ENCODE results near the gene KIF7. TPM values are rescaled to one million over a fixed set of nuclear protein-coding genes. Genes with fewer than 3 reads are reported as not detected.

Gene KIF7
- total RNA-seq, 1 experiment from 2014 or later = 6.4 TPM

- no peak for DNase-seq (ENCODE audit: low read depth)
Measured at GRCh38 chr15:89669309-89669865, 14.1 kb upstream of the KIF7 start.

- DNase-seq (ENCODE audit: low read depth) = no peak
Measured at GRCh38 chr15:89668171-89668570, 12.9 kb upstream of the KIF7 start.

- DNase-seq (ENCODE audit: low read depth) = no peak
Measured at GRCh38 chr15:89667706-89667960, 12.4 kb upstream of the KIF7 start.

- no peak for DNase-seq (ENCODE audit: low read depth)
Measured at GRCh38 chr15:89666858-89667705, 11.8 kb upstream of the KIF7 start.

DNA sequence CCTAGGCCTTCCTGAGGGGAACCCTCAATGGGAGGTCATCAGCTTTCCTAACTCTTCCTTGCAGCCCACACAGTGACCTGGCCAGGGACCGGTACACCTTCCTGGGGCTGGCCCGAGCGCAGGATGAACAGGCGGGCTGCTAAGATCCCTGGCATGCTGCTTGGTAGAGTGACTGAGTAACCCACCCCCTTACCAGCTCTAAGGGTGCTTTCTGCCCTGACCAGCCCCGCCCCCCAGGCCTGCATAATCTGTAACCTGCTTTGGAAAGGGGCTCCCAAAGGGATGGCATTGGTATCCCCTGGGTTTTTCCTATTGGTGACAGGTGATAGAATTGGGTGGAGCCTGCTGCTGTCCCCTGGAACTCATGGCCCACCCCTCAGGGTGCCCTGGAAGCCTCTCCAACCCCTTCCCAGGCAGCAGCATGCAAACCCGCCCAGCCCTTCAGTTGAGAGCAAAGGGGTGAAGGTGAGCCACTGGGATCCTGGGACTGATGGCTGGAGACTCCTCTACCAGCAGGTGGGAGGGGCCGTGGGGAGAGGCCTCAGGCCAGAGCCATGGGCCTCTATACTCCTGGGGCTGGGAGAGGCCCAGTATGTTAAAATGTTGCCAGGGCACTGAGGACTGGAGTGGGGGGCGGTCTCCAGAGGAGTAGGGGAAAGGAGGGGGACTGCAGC, 11.1 kb upstream of the KIF7 start:
- no peak for DNase-seq (ENCODE audit: low read depth)

GRCh38 chr15:89665449-89666181, 10.3 kb upstream of the KIF7 start:
- DNase-seq (ENCODE audit: low read depth) = peak; percentile 34

DNA sequence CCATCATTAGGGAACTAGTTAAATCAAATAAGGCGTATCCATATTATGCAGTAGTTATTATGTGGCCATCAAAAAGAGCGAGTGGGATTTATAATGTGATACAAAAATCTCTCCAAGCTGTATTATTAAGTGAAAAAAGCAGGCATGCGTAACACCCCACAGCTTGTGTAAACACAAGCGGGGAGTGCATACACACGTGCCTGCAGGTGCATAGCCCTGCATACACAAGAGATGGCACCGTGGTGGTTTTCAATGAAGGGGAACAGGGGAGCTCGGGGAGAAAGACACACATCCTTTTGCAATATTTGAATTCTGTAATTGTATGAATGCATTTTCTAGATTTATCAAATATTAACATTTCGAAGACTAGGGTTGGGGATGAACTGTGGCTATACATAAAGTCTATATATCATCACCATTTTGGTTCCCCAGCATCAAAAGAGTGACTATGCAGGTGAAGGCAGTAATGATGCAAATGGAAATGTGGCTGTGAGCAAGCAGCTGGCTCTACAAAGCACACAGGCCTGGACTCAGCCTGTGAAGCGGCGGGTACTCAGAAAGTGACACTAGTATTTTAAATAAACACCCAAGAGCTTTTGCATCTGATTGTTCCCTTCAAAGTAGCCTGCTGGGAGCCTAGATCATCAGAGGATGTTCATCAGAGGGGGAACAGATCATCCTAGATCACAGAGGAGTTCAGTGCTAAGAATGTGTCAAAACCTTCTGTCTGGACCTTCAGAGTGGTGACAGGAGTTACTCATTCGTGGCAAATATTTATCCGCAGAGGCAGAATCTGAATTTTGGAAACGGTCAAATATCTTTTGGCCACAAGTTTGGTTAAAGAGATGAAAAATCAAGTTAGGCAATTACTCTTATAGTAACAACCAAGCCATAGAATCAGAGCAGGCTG, 9.4 kb upstream of the KIF7 start:
- no peak for DNase-seq (ENCODE audit: low read depth)

- peak; percentile 95 for DNase-seq (ENCODE audit: low read depth)
Measured at GRCh38 chr15:89662893-89663626, 7.8 kb upstream of the KIF7 start.

DNA sequence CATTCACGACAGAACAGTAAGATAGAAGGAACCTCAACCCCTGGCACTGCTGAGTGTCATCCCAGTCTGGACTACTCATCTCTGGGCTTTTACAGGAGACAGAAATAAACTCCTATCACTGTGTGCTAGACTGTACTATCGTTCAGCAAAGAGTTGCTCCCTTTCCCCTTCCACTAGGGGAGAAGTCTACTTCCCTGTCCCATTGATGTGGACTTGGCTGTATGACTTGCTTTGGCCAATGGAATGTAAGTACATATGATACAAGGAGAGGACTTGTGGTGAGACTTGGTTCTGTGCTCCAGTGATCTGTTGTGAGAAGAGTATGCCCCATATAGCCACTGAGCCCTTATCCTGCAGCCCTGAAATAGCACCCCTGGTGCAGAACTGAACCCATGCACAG, 5.3 kb upstream of the KIF7 start:
- no peak for DNase-seq (ENCODE audit: low read depth)

DNA sequence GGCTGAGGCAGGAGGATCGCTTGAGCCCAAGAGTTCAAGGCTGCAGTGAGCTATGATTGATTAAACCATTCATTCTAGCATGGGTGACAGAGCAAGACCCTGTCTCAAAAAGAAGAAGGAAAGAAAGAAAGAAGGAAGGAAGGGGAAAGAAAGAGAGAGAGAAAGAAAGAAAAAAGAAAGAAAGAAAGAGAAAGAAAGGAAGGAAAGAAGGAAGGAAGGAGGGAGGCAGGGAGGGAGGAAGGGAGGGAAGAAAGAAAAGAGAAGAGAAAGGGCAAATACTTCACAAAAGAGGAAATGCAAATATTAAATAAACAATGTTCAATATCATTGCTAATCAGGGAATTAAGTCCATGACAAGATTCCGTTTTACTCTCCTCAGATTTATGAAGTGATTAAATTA, 4.0 kb upstream of the KIF7 start:
- no peak for DNase-seq (ENCODE audit: low read depth)

GRCh38 chr15:89657686-89658200, 2.5 kb upstream of the KIF7 start:
- DNase-seq (ENCODE audit: low read depth) = no peak

DNA sequence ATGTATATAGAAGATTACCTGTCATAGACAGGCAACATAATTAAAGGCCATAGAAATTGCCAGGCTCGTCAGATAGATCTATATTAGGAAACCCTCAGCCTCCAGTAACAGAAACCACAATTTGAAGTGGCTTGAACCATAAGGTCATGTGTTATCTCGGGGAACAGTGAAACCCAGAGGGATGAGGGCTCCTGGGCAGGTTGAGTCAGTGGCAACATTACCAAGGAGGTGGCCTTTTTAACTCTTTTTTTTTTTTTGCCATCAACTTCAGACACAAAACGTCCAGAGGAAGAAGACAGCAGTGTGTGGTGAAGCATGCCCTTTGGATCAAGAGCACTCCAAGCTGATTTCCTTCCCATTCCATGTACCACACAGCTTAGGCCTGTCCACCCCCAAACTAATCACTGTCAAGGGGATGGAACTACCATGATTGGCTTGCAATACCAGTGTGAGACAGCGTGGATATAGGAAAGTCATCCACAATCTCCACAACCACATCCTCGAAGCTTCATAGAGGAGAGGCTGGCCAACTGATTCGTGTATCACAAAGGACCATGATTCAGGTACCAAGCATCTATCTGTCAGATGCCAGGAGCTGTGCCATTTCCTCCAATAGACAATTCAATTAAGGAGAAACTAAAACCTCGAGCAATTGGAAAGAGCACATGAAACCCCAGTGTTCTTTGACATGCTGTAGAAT, 999 bp upstream of the KIF7 start:
- peak; percentile 78 for DNase-seq (ENCODE audit: low read depth)

DNA sequence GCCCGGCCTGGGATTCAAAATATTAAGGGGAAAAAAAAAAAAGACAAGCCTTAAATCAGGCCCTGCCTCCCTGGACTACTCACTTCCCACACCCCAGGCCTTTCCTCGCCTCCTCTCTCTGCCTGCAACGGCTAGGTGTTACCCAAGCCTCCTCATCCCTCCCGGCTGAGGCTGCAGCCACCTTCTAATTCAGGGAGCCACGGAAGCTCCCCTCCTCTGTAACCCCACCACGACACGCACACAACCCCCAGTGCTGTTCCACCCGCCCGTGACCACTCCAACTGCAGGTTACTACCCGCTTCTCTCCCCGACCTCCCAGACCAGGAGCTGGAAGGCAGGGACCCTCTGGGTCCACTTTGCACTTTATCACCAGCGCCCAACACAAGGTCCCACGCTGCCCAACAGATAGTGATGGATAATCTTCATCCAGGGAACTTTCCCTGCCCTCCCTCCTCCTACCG, 936 bp downstream of the KIF7 start:
- DNase-seq (ENCODE audit: low read depth) = peak; percentile 41

DNA sequence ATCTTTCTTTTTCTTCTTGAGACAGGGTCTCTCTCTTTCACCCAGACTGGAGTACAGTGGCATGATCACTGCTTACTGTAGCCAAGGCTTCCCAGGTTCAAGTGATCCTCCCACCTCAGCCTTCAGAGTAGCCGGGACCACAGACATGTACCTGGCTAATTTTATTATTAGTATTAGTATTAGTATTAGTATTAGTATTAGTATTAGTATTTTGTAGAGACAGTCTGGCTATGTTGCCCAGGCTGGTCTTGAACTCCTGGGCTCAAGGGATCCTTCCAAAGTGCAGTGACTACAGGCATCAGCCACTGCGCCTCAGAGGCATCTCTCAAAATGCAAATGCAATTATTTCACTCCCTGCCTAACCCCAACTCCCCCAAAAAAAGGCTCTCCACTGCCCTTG, 1.7 kb downstream of the KIF7 start:
- DNase-seq (ENCODE audit: low read depth) = no peak

- no peak for DNase-seq (ENCODE audit: low read depth)
Measured at GRCh38 chr15:89652666-89653065, 2.6 kb downstream of the KIF7 start.

- DNase-seq (ENCODE audit: low read depth) = no peak
Measured at GRCh38 chr15:89652131-89652530, 3.1 kb downstream of the KIF7 start.

- DNase-seq (ENCODE audit: low read depth) = no peak
Measured at GRCh38 chr15:89649716-89650115, 5.6 kb downstream of the KIF7 start.

DNA sequence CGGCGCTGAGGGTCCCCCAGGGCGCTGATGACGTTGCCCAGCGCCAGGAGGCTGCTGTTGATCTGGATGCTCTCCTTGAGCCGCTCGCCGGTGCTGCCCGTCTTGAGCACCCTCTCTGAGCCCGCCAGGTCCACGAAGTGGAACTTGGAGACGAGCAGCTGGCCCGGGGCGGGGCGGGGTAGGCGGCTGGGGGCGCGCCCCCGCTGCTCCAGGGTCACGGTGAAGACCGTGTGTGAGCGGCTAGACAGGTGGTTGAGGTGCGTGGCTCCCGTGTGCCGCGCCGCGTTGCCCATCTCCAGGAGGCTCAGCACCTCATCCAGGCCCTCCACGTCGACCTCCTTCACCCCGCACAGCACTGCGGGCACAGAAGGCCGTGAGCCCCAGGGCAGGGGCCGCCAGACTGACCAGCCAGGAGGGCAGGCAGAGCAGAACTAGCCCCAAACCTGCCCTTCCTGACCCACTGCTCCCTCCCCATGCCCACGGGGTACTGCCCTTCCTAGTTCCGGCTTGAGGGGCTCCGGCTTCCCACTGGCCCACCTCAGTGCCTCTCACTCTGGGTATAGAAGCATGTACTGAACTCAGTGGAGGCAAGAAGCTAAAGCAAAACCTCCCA, 6.1 kb downstream of the KIF7 start:
- no peak for DNase-seq (ENCODE audit: low read depth)

All from M059J (cell line).